ENCODE measurements around the gene ARL4D.
"Not testable (repeated sequence)": the region's sequence is repeated elsewhere in the genome, so short reads cannot be mapped to it uniquely, and the experiment has no call there.

ARL4D gene

GRCh38 chr17:43371227-43371821, 27.5 kb upstream of the ARL4D start:
- 77 to 100% methylated on average over 2 to 3 of the region's 6 CpGs for WGBS, 2 experiments (ENCODE audit: insufficient coverage in 2 of 2)
- Histone ChIP-seq H3K4me3 (ENCODE audit: extremely low read depth, insufficient read depth, low read length, poor library complexity, severe bottlenecking) (no peak overlapping the region), H3K27ac (ENCODE audit: low read depth, low read length, severe bottlenecking) (no peak overlapping the region), H3K9me3 (ENCODE audit: control insufficient read depth, low read length) (no peaks in the 10 kb centered on the region), H3K4me1 (ENCODE audit: control insufficient read depth, insufficient read depth, low read length, poor library complexity, severe bottlenecking) (peaks cover 18% of the 10 kb centered on the region), H3K36me3 (ENCODE audit: control insufficient read depth, insufficient read depth, low read length) (no peaks in the 10 kb centered on the region)

- no peaks in the 10 kb centered on the region for H3K36me3 ChIP-seq (ENCODE audit: control insufficient read depth, insufficient read depth, low read length)
- H3K9me3 ChIP-seq (ENCODE audit: control insufficient read depth, low read length): no peaks in the 10 kb centered on the region
- H3K4me3 ChIP-seq (ENCODE audit: extremely low read depth, insufficient read depth, low read length, poor library complexity, severe bottlenecking): no peak overlapping the region
- H3K27ac ChIP-seq (ENCODE audit: low read depth, low read length, severe bottlenecking): peak overlapping the region; percentile 69
- H3K4me1 ChIP-seq (ENCODE audit: control insufficient read depth, insufficient read depth, low read length, poor library complexity, severe bottlenecking): peaks cover 14% of the 10 kb centered on the region
- 81 to 88% methylated on average over 4 to 10 of the region's 11 CpGs for WGBS, 2 experiments (ENCODE audit: insufficient coverage in 2 of 2)
Observed at GRCh38 chr17:43372273-43372911, 26.4 kb upstream of the ARL4D start.

- no peak overlapping the region for H3K27ac ChIP-seq (ENCODE audit: low read depth, low read length, severe bottlenecking)
- no peak overlapping the region for H3K4me3 ChIP-seq (ENCODE audit: extremely low read depth, insufficient read depth, low read length, poor library complexity, severe bottlenecking)
- 95% methylated on average over 3 to 4 of the region's 4 CpGs for WGBS, 2 experiments (ENCODE audit: insufficient coverage in 2 of 2)
- no peaks in the 10 kb centered on the region for H3K9me3 ChIP-seq (ENCODE audit: control insufficient read depth, low read length)
- H3K36me3 ChIP-seq (ENCODE audit: control insufficient read depth, insufficient read depth, low read length): no peaks in the 10 kb centered on the region
- peaks cover 13% of the 10 kb centered on the region for H3K4me1 ChIP-seq (ENCODE audit: control insufficient read depth, insufficient read depth, low read length, poor library complexity, severe bottlenecking)
Observed at GRCh38 chr17:43373356-43373755, 25.4 kb upstream of the ARL4D start.

GRCh38 chr17:43375915-43376314, 22.9 kb upstream of the ARL4D start:
- WGBS, 2 experiments (ENCODE audit: insufficient coverage in 2 of 2): 89 to 92% methylated on average over 1 to 4 of the region's 4 CpGs
- not testable (repeated sequence) for H3K36me3 ChIP-seq (ENCODE audit: control insufficient read depth, insufficient read depth, low read length); H3K27ac ChIP-seq (ENCODE audit: low read depth, low read length, severe bottlenecking); H3K4me3 ChIP-seq (ENCODE audit: extremely low read depth, insufficient read depth, low read length, poor library complexity, severe bottlenecking)
- Histone ChIP-seq H3K9me3 (ENCODE audit: control insufficient read depth, low read length) (peaks cover 14% of the 10 kb centered on the region), H3K4me1 (ENCODE audit: control insufficient read depth, insufficient read depth, low read length, poor library complexity, severe bottlenecking) (peaks cover 11% of the 10 kb centered on the region)

GRCh38 chr17:43377056-43377810, 21.6 kb upstream of the ARL4D start:
- Histone ChIP-seq H3K4me1 (ENCODE audit: control insufficient read depth, insufficient read depth, low read length, poor library complexity, severe bottlenecking) (peaks cover 5% of the 10 kb centered on the region), H3K4me3 (ENCODE audit: extremely low read depth, insufficient read depth, low read length, poor library complexity, severe bottlenecking) (no peak overlapping the region), H3K27ac (ENCODE audit: low read depth, low read length, severe bottlenecking) (no peak overlapping the region), H3K36me3 (ENCODE audit: control insufficient read depth, insufficient read depth, low read length) (no peaks in the 10 kb centered on the region), H3K9me3 (ENCODE audit: control insufficient read depth, low read length) (peaks cover 15% of the 10 kb centered on the region)
- 77 to 92% methylated on average over 8 to 10 of the region's 12 CpGs for WGBS, 2 experiments (ENCODE audit: insufficient coverage in 2 of 2)

- Histone ChIP-seq H3K9me3 (ENCODE audit: control insufficient read depth, low read length) (peaks cover 15% of the 10 kb centered on the region), H3K36me3 (ENCODE audit: control insufficient read depth, insufficient read depth, low read length) (no peaks in the 10 kb centered on the region), H3K27ac (ENCODE audit: low read depth, low read length, severe bottlenecking) (no peak overlapping the region), H3K4me1 (ENCODE audit: control insufficient read depth, insufficient read depth, low read length, poor library complexity, severe bottlenecking) (no peaks in the 10 kb centered on the region), H3K4me3 (ENCODE audit: extremely low read depth, insufficient read depth, low read length, poor library complexity, severe bottlenecking) (no peak overlapping the region)
- WGBS, 2 experiments (ENCODE audit: insufficient coverage in 2 of 2): 95 to 96% methylated on average over 20 to 23 of the region's 26 CpGs
Observed at GRCh38 chr17:43378766-43379165, 20.0 kb upstream of the ARL4D start.

- Histone ChIP-seq H3K9me3 (ENCODE audit: control insufficient read depth, low read length) (peaks cover 15% of the 10 kb centered on the region), H3K4me1 (ENCODE audit: control insufficient read depth, insufficient read depth, low read length, poor library complexity, severe bottlenecking) (no peaks in the 10 kb centered on the region), H3K27ac (ENCODE audit: low read depth, low read length, severe bottlenecking) (no peak overlapping the region), H3K36me3 (ENCODE audit: control insufficient read depth, insufficient read depth, low read length) (no peaks in the 10 kb centered on the region), H3K4me3 (ENCODE audit: extremely low read depth, insufficient read depth, low read length, poor library complexity, severe bottlenecking) (no peak overlapping the region)
- 90 to 100% methylated on average over 4 to 5 of the region's 5 CpGs for WGBS, 2 experiments (ENCODE audit: insufficient coverage in 2 of 2)
Observed at GRCh38 chr17:43380307-43380706, 18.5 kb upstream of the ARL4D start.

GRCh38 chr17:43381204-43381603, 17.6 kb upstream of the ARL4D start:
- Histone ChIP-seq H3K27ac (ENCODE audit: low read depth, low read length, severe bottlenecking) (no peak overlapping the region), H3K4me1 (ENCODE audit: control insufficient read depth, insufficient read depth, low read length, poor library complexity, severe bottlenecking) (no peaks in the 10 kb centered on the region), H3K4me3 (ENCODE audit: extremely low read depth, insufficient read depth, low read length, poor library complexity, severe bottlenecking) (no peak overlapping the region), H3K36me3 (ENCODE audit: control insufficient read depth, insufficient read depth, low read length) (no peaks in the 10 kb centered on the region), H3K9me3 (ENCODE audit: control insufficient read depth, low read length) (peaks cover 15% of the 10 kb centered on the region)
- WGBS, 2 experiments (ENCODE audit: insufficient coverage in 2 of 2): no CpG with 5 or more reads among the region's 3 CpGs

GRCh38 chr17:43381621-43382020, 17.2 kb upstream of the ARL4D start:
- no peak overlapping the region for H3K27ac ChIP-seq (ENCODE audit: low read depth, low read length, severe bottlenecking)
- WGBS, 2 experiments (ENCODE audit: insufficient coverage in 2 of 2): 80 to 100% methylated on average over 1 of the region's 5 CpGs
- no peak overlapping the region for H3K4me3 ChIP-seq (ENCODE audit: extremely low read depth, insufficient read depth, low read length, poor library complexity, severe bottlenecking)
- H3K4me1 ChIP-seq (ENCODE audit: control insufficient read depth, insufficient read depth, low read length, poor library complexity, severe bottlenecking): no peaks in the 10 kb centered on the region
- no peaks in the 10 kb centered on the region for H3K36me3 ChIP-seq (ENCODE audit: control insufficient read depth, insufficient read depth, low read length)
- peaks cover 15% of the 10 kb centered on the region for H3K9me3 ChIP-seq (ENCODE audit: control insufficient read depth, low read length)

- no peaks in the 10 kb centered on the region for H3K4me1 ChIP-seq (ENCODE audit: control insufficient read depth, insufficient read depth, low read length, poor library complexity, severe bottlenecking)
- H3K36me3 ChIP-seq (ENCODE audit: control insufficient read depth, insufficient read depth, low read length): no peaks in the 10 kb centered on the region
- H3K4me3 ChIP-seq (ENCODE audit: extremely low read depth, insufficient read depth, low read length, poor library complexity, severe bottlenecking): no peak overlapping the region
- no peak overlapping the region for H3K27ac ChIP-seq (ENCODE audit: low read depth, low read length, severe bottlenecking)
- peaks cover 15% of the 10 kb centered on the region for H3K9me3 ChIP-seq (ENCODE audit: control insufficient read depth, low read length)
- WGBS, 2 experiments (ENCODE audit: insufficient coverage in 2 of 2): 82 to 83% methylated on average over 1 to 2 of the region's 2 CpGs
Observed at GRCh38 chr17:43382776-43383175, 16.0 kb upstream of the ARL4D start.

GRCh38 chr17:43383372-43383771, 15.4 kb upstream of the ARL4D start:
- no peak overlapping the region for H3K4me3 ChIP-seq (ENCODE audit: extremely low read depth, insufficient read depth, low read length, poor library complexity, severe bottlenecking)
- no peak overlapping the region for H3K27ac ChIP-seq (ENCODE audit: low read depth, low read length, severe bottlenecking)
- H3K4me1 ChIP-seq (ENCODE audit: control insufficient read depth, insufficient read depth, low read length, poor library complexity, severe bottlenecking): no peaks in the 10 kb centered on the region
- 87% methylated on average over 3 of the region's 3 CpGs; no CpG with 5 or more reads in 1 of the 2 experiments for WGBS, 2 experiments (ENCODE audit: insufficient coverage in 2 of 2)
- H3K9me3 ChIP-seq (ENCODE audit: control insufficient read depth, low read length): peaks cover 15% of the 10 kb centered on the region
- no peaks in the 10 kb centered on the region for H3K36me3 ChIP-seq (ENCODE audit: control insufficient read depth, insufficient read depth, low read length)

Measured in mesodermal cell (in vitro differentiated cells).